T1000 (cell line): Measurements from ENCODE around the gene EDEM2.
A peak's percentile ranks its signal among the peaks of the same experiment; 100 is the strongest.
"Not testable (repeated sequence)": the region's sequence is repeated elsewhere in the genome, so short reads cannot be mapped to it uniquely, and the experiment has no call there.

Source experiments
- DNase-seq: peaks from one replicate; lab custom pipeline; 2025; ENCODE audit warnings: mixed read lengths; lab: John Stamatoyannopoulos, UW

Gene EDEM2

GRCh38 chr20:35146920-35147574, at the start of gene EDEM2:
Gene EDEM2, minus strand, starts transcription at chr20:35147336. Its CDS starts 78 bp downstream, at chr20:35147258.
- DNase-seq, result peak; percentile 93

DNA sequence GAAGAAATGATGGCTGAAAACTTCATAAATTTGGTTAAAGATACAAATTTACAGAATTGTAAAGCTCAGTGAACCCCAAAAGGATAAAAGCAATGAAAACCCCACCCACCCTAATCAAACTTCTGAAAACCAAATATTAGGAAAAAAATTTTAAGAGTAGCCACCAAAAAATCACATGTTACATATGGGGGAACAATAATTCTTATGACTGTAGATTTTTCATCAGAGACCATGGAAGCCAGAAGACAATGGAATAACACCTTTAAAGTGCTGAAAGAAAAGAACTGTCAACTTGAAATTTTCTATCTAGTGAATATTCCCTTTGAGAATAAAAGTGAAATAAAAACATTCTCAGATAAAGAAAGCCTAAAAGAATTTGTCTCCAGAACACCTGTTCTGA, 49.2 kb upstream of the EDEM2 start:
- no peak for DNase-seq

GRCh38 chr20:35193031-35193791, 46.1 kb upstream of the EDEM2 start:
- DNase-seq, result not testable (repeated sequence)

- no peak for DNase-seq
Measured at GRCh38 chr20:35192118-35192872, 45.2 kb upstream of the EDEM2 start.

GRCh38 chr20:35191419-35192117, 44.4 kb upstream of the EDEM2 start:
- no peak for DNase-seq

GRCh38 chr20:35190556-35190955, 43.4 kb upstream of the EDEM2 start:
- DNase-seq, result no peak

- not testable (repeated sequence) for DNase-seq
Measured at GRCh38 chr20:35189223-35189622, 42.1 kb upstream of the EDEM2 start.

DNA sequence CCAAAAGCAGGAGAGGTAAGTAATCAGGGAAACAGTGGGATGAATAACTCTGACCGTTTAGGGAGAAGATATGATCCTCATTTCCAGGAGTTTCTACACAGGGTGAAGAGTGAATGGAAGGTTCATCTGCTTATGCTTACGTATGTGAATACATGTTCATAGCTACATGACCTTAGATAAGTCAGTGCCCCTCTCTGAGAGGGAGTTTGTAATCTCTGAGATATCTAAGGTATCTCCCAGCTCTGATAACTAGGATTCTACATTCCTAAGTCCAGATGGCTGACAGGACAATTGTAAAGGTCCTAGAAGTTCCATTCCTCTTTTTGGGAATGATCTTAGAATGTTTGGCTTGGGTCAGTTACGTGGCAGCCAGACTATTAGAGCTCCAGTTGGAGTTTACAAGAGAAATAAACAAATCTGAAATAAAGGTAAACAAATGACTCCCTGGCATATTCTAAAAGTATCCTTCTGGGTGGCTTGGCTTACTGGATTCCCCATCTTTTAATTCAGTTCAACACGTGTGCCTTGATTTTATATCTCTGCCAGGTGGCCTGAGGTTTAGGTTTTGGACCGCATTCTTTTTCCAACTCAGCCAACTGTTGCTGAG, 40.6 kb upstream of the EDEM2 start:
- no peak for DNase-seq

DNA sequence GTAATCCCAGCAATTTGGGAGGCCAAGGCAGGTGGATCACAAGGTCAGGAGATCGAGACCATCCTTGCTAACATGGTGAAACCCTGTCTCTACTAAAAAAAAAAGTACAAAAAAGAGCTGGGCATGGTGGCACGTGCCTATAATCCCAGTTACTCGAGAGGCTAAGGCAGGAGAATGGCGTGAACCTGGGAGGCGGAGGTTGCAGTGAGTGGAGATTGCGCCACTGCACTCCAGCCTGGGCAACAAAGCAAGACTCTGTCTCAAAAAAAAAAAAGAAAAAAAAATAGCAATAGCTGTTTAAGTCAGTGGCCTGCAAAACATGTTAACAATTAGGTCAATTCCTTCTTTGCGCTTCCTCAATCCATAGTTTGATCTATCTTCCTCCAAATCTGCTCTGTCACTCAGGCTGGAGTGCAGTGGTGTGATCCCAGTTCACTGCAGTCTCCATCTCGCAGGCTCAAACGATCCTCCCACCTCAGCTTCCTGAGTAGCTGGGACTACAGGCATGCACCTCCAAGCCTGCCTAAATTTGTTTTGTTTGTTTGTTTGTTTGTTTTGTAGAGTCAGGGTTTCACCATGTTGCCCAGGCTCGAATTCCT, 39.7 kb upstream of the EDEM2 start:
- not testable (repeated sequence) for DNase-seq

GRCh38 chr20:35181731-35182130, 34.6 kb upstream of the EDEM2 start:
- DNase-seq, result no peak

DNA sequence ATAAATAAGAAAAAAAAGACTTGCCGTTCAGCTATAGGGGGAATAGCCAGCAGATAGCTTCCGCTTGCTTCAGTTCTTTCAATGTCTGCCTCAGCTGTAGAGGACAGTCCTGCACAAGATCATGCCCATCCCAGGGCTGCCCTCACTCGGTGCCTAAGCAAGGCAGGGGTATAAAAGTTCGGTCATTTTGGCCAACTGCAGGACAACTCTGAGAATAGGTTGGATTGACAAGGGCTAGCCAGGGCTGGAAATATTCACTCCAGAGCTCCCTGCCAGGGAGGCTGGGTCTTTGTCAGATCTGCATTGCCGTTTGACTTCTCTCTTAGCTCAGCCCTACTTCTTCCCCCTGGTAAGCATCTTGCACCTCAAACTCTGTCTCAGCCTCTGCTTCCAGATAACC, 33.1 kb upstream of the EDEM2 start:
- no peak for DNase-seq

DNA sequence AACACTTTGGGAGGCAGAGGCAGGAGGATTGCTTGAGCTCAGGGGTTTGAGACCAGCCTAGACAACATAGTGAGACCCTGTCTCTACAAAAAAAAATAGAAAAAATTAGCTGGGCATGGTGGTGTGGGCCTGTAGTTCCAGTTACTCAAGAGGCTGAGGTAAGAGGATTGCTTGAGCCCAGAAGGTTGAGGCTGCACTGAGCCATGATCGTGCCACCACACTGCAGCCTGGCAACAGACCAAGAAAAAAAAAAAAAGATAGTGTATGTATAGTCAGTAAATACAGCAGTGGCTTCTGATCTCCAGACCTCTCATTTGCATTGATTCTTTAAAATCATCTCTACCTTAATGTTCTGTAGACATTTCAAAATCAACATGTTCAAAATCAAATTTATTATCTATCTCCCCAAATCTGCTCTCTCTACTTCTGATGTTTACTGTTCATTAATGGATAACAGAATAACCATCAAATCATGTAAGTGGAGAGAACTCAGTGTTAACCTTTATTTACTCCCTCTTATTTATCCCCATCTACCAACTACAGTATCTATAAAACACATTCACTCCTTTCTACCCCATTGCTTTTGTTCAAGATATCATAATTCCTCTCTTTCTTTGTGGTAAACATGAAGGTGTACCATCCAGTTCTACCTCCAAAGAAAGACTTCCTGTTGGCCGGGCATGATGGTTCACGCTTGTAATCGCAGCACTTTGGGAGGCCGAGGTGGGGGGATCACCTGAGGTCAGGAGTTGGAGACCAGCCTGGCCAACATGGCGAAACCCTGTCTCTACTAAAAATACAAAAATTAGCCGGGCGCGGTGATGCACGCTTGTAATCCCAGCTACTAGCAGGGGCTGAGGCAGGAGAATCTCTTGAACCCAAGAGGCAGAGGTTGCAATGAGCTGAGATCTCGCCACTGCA, 32.4 kb upstream of the EDEM2 start:
- DNase-seq, result no peak

- no peak for DNase-seq
Measured at GRCh38 chr20:35176132-35176531, 29.0 kb upstream of the EDEM2 start.

DNA sequence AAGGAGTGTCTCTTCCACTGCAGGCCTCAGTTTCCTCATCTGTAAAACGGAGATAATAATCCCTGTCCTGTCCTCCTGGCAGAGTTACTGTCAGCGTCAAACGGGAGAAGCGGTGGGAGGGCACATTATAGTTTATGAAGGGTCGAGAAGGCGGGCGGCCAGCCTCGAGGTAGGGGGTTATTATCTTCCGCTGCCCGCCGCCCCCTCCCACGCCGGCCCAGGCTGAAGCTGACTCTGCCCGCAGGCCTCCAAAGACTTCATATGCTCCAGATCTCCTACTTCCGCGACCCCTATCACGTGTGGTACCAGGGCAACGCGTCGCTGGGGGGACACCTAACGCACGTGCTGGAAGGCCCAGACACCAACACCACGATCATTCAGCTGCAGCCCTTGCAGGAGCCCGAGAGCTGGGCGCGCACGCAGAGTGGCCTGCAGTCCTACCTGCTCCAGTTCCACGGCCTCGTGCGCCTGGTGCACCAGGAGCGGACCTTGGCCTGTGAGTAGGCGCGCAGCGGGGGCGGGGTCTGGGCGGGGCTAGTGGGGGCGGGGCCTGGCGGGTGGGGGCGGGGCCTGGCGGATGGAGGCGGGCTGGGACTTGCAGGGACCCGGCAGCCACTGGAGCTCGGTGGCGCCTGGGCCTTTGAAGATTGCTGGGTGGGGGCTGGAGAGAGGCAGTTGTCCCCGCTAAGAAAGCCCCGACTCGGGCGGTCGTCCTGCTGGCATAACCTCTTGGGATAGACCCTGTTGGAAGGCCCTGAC, 27.5 kb upstream of the EDEM2 start:
- no peak for DNase-seq

GRCh38 chr20:35173576-35174192, 26.5 kb upstream of the EDEM2 start:
- no peak for DNase-seq

GRCh38 chr20:35172434-35172806, 25.3 kb upstream of the EDEM2 start:
- DNase-seq, result no peak

GRCh38 chr20:35171753-35172433, 24.8 kb upstream of the EDEM2 start, which contains the start of gene PROCR:
Gene PROCR, plus strand, starts transcription at chr20:35172072. Its CDS starts 83 bp downstream, at chr20:35172155.
- DNase-seq, result peak; percentile 87

- no peak for DNase-seq
Measured at GRCh38 chr20:35171438-35171752, 24.3 kb upstream of the EDEM2 start.
